Psoas muscle (tissue), 8 donors: ENCODE data around the gene ZNF593. TPM values are rescaled to one million over a fixed set of nuclear protein-coding genes. Genes with fewer than 3 reads are reported as not detected.
A peak's percentile ranks its signal among the peaks of the same experiment; 100 is the strongest.

ENCODE experiments used
- ATAC-seq, 4 donors: fragments of 200-7000 bp; cut with Tn5 transposase; one replicate each; pipeline ENCODE4 v1.9.1; 2020; ENCODE audit warnings: moderate library complexity in 3 of 4, mild to moderate bottlenecking in 2 of 4
- DNase-seq, 2 donors: peaks; one replicate each; pipeline ENCODE4 v3.0.0-alpha.2; 2020
- H3K27ac ChIP-seq: fragments of 200-600 bp; one replicate; pipeline ENCODE4 v1.8.0; 2022
- H3K27me3 ChIP-seq, 3 donors: fragments of 200-600 bp in 1 of 3; one replicate each; pipeline versions ENCODE4 v1.6.1 to v1.8.0; 2013 to 2022; ENCODE audit warnings: low read length in 2 of 3, mild to moderate bottlenecking in 2 of 3, moderate library complexity in 1 of 3; ENCODE audit not compliant: insufficient read depth in 3 of 3
- H3K36me3 ChIP-seq, 2 donors: fragments of 200-600 bp in 1 of 2; one replicate each; pipeline versions ENCODE4 v1.6.1 to v1.8.0; 2013 to 2022; ENCODE audit warnings: low read depth in 1 of 2, mild to moderate bottlenecking in 1 of 2, moderate library complexity in 1 of 2; ENCODE audit not compliant: insufficient read depth in 1 of 2
- H3K4me1 ChIP-seq: fragments of 200-600 bp; one replicate; pipeline ENCODE4 v1.8.0; 2022
- H3K4me3 ChIP-seq: fragments of 200-600 bp; one replicate; pipeline ENCODE4 v1.8.0; 2022; ENCODE audit warnings: mild to moderate bottlenecking
- H3K9me3 ChIP-seq: fragments of 200-600 bp; one replicate; pipeline ENCODE4 v1.8.0; 2022
- CTCF ChIP-seq: fragments of 200-600 bp; IDR thresholded peaks from one replicate; pipeline ENCODE4 v1.8.0; 2022; ENCODE audit warnings: antibody characterized with exemption
- WGBS, 3 donors: extraction: QIAGEN DNeasy Blood & Tissue Kit; methylation state at CpG; one replicate each; pipeline versions ENCODE4 v1.1.6 to v1.1.7; 2013; 5-methylcytosine and 5-hydroxymethylcytosine counted together
- intact Hi-C, 2 donors: fragments of 100-400 bp; cut with DNase I; formaldehyde crosslinking; loops; one replicate each; pipeline versions ENCODE4 v1.11.0 to v1.14.2; 2022
- polyA plus RNA-seq, 3 donors: library from polyadenylated mRNA; stranded (reverse); fragments of 200-250 nt; gene quantifications; one replicate each; pipeline ENCODE4 v1.2.3, GENCODE V29; 2013
- total RNA-seq, 4 donors: library from RNA; stranded (reverse); fragmentation: NEBNext Ultra II Directional in 2 of 4; extraction: Animal tissue kit (Norgen Biotek cat#: 25700) in 2 of 4; gene quantifications; one replicate each; pipeline versions ENCODE4 v1.2.1 to v1.2.4, GENCODE V29; 2021 to 2023
- donor health status: healthy with polysubstance abuse.
- donor health status: DM: no; HTN: no; CAD: no; lungs with moderate emphysema.
- donor health status: Bipolar disorder and iron deficiency.
- donor health status: healthy.
- donor health status: DM: yes; HTN: yes; CAD: no.
- donor health status: DM: no; HTN: no; CAD: no.
- donor health status: DM: no; HTN: no; CAD: no.
- donor health status: DM: yes; HTN: yes; CAD: no.

ZNF593 gene
- total and polyA plus RNA-seq, 7 donors = 65.7 to 236 (median 79.4) TPM

DNA sequence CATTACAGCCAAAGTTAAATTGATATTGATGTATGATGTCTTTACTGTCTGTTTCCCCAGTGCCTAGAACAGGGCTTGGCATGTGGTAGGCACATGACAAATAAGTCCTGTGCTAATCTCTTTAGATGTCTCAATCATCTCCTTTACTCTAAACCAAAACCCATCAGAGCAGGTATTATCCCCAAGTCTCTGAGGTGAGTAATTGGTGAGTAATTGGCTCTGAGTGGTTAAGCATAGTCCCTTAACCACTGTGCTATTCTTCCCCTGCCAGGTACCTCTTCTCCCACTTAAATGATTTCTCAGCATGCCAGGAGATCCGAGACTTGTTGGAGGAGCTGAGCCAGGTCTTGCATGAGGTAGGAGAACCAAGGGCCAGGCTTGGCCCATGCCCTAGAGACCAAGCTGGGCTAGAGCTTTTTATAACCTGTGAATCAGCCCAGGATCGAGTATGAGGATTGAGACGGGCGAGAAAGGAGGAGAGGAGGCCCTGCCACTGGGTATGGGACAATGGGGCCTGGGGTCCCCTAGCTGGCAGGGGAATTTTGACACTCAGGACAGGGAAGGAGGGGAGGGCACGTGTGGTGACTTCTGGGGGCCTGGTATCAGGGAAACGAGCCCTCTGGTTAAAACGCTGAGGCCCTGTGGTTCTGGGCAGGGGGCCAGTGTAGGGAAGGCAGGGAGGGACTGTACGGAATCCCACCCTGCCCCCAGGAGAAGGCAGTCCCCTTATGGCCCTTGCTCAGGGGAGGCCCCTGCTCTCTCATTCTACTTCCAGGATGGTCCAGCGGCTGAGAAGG lies 12.1 kb downstream of the ZNF593 start:
- WGBS, 3 donors = 19 to 30% (median 26%) methylated on average over 9 of the region's 9 CpGs
- TF ChIP-seq CTCF = no peak
- ATAC-seq (peak; percentile 92 to 94 (median 93)), DNase-seq (peak; percentile 53 to 86)
- Histone ChIP-seq H3K36me3 (peaks cover 0 to 32% of the 10 kb centered on the region in 2 donors), H3K9me3 (no peaks in the 10 kb centered on the region), H3K4me1 (peaks cover 11% of the 10 kb centered on the region), H3K27ac (peak overlapping the region; percentile 99), H3K27me3 (no peaks in the 10 kb centered on the region), H3K4me3 (peak overlapping the region; percentile 68)
- intact Hi-C loops = loop anchor here in 1 of 2 donors (5.0 kb wide), 1 partner anchor 51 kb away; the partner anchor contains the start of gene CEP85

- Histone ChIP-seq H3K27me3 (no peaks in the 10 kb centered on the region), H3K9me3 (no peaks in the 10 kb centered on the region), H3K36me3 (peaks cover 0 to 38% of the 10 kb centered on the region in 2 donors), H3K4me3 (peak overlapping the region; percentile 68), H3K4me1 (peaks cover 11% of the 10 kb centered on the region), H3K27ac (peak overlapping the region; percentile 99)
- TF ChIP-seq CTCF = no peak
- intact Hi-C loops = loop anchor here in 1 of 2 donors (5.0 kb wide), 1 partner anchor 50 kb away; the partner anchor contains the start of gene CEP85
- 21 to 30% (median 30%) methylated on average over 5 to 7 of the region's 7 CpGs for WGBS, 3 donors
- ATAC-seq (peak; percentile 75 to 92 (median 84)), DNase-seq (peak; percentile 67 to 92)
Measured at GRCh38 chr1:26182383-26182696, 12.6 kb downstream of the ZNF593 start.

GRCh38 chr1:26184086-26184485 lies 14.4 kb downstream of the ZNF593 start:
- Histone ChIP-seq H3K27ac (peak overlapping the region; percentile 42), H3K9me3 (no peaks in the 10 kb centered on the region), H3K4me3 (no peak overlapping the region), H3K36me3 (peaks cover 0 to 55% of the 10 kb centered on the region in 2 donors), H3K4me1 (peaks cover 11% of the 10 kb centered on the region), H3K27me3 (no peaks in the 10 kb centered on the region)
- no peak for DNase-seq
- 87 to 89% (median 88%) methylated on average over 7 of the region's 7 CpGs for WGBS, 3 donors
- intact Hi-C loops = loop anchor here in 1 of 2 donors (5.0 kb wide), 1 partner anchor 48 kb away; the partner anchor contains the start of gene CEP85
- no peak for ATAC-seq
- no peak for TF ChIP-seq CTCF

GRCh38 chr1:26184883-26185282 lies 15.2 kb downstream of the ZNF593 start:
- intact Hi-C loops = loop anchor here in 1 of 2 donors (5.0 kb wide), 1 partner anchor 47 kb away; the partner anchor contains the start of gene CEP85
- ATAC-seq = no peak
- H3K36me3 ChIP-seq = peaks cover 0 to 63% of the 10 kb centered on the region in 2 donors
- no peaks in the 10 kb centered on the region for H3K27me3 ChIP-seq
- no peak for DNase-seq
- H3K9me3 ChIP-seq = no peaks in the 10 kb centered on the region
- WGBS, 3 donors = 89 to 96% (median 92%) methylated on average over 21 of the region's 21 CpGs
- H3K4me3 ChIP-seq = no peak overlapping the region
- peaks cover 11% of the 10 kb centered on the region for H3K4me1 ChIP-seq
- no peak for TF ChIP-seq CTCF
- peak overlapping the region; percentile 42 for H3K27ac ChIP-seq
